Measurements from ENCODE around the gene PRPF31.

PRPF31 gene

GRCh38 chr19:54145541-54146158, 30.1 kb downstream of the PRPF31 start:
- no peak for DNase-seq

DNA sequence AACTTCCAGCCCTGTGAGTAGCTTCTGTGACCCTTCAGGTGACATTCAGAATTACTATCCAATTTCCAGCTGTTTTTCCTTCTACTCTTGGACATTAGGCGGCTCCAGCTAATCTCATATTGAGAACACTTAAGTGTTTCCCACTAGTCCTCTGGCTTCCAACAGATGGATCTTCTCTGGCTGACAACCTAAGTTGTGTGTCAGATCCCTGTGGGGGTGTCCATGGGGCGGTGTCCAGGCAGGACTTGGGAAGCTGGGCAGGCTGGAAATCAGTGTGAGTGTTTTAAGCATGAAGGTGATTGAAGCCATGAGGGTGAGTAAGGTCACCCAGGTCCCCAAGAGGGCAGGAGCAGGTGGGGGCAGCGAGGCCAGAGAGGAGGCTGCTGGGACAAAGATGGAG, 32.1 kb downstream of the PRPF31 start:
- DNase-seq = no peak

GRCh38 chr19:54148158-54148557, 32.6 kb downstream of the PRPF31 start:
- DNase-seq = no peak

DNA sequence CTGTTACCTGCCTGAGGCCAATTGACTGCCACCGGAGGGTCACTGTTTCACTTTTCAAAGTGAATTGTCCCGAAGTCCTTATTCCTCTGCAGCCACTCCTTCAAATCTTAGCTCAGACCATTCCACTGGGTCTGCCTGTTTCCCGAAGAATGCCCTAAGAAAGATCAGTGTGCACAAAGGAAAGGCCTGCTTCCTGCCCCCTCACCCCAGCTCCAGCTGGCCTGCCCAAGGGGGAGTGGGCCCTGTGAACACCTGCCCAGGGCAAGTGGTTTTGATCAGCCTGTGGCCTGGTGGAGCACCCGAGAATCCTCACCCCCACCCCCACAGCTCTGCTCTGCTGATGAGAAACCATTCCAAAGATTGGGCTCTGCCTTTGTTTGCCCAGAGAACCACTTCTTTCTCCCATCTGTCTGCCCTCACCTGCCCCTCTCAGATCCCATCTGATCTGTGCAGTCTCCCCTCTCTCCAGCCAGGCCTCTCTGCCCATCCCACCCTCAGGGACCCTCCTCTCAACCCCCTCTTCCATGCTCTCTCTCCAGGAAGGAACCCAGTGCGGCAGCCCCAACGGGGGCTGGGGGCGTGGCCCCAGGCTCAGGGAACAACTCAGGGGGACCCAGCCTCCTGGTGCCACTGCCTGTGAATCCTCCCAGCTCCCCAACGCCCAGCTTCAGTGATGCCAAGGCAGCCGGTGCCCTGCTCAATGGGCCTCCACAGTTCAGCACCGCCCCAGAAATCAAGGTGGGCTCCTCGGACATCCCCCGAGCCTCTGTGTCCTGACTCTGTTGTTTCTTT, 33.7 kb downstream of the PRPF31 start:
- DNase-seq = no peak

GRCh38 chr19:54151362-54152035, 35.9 kb downstream of the PRPF31 start:
- DNase-seq = no peak

DNA sequence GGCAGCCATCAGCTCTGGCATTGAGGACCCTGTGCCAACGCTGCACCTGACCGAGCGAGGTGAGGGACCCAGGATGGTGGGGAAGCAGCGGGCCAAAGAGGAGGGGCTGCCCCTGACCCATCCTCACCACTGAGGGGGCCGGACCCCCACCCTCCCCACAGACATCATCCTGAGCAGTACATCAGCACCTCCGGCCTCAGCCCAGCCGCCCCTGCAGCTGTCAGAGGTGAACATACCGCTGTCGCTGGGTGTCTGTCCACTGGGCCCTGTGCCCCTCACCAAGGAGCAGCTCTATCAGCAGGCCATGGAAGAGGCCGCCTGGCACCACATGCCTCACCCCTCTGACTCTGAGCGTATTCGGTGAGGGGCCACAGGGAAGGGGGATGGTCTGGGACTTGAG, 36.7 kb downstream of the PRPF31 start:
- DNase-seq = no peak

- no peak for DNase-seq
Observed at GRCh38 chr19:54152878-54153524, 37.4 kb downstream of the PRPF31 start.

GRCh38 chr19:54153731-54154326, 38.3 kb downstream of the PRPF31 start:
- no peak for DNase-seq

DNA sequence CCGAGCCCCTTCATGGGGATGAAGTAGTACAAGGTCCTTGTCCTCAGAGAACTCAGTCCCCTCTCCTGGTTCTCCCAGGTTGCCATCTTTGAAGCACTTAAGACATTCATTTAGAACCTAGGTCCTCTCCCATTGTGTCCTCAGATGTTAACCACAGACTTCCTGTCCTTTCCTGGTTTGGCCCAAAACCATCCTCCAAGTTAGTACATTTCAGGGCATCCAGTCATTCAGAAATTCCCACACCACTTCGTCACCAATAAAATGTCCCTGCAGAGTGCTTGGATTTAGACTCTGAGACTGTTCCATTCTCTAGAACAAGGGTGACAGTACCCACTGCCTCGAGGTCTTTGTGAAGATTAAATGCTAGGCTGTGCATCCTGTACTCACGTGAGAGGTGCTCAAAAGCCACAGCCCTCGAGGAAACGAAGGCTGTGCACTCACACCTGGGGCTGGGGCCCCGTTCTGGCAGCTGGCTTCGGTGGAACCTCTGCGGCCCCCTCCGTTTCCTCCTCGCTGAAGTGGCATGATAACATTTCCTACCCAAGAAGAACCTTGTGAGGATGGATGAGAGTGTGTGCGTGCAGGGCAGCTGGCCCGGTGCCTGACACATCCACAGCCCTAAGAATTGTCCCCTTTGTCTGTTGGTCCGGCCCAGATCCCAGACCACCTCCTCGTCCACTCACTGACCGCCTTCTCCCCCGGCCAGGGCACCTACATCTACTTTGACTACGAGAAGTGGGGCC, 39.2 kb downstream of the PRPF31 start:
- peak; percentile 72 for DNase-seq

DNA sequence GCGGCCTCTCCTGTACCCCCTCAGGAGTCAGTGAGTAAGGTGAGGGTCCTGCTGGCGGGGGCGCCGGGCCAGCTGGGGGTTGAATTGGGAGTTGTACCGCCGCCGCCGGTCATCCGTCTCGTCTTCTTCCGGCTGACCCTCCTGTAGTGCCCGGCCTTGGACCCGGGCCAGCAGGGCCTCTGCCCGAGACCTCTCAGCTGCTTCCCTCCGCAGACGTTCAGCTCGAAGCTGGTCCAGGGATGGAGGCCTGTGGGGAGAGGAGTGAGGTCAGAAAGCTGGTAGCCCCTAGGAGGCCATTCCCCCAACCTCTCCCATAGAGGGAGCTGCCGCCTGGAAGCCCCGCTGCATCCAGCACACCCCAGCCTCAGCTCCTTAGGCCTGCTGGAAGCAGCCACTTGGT, 40.1 kb downstream of the PRPF31 start:
- no peak for DNase-seq

DNA sequence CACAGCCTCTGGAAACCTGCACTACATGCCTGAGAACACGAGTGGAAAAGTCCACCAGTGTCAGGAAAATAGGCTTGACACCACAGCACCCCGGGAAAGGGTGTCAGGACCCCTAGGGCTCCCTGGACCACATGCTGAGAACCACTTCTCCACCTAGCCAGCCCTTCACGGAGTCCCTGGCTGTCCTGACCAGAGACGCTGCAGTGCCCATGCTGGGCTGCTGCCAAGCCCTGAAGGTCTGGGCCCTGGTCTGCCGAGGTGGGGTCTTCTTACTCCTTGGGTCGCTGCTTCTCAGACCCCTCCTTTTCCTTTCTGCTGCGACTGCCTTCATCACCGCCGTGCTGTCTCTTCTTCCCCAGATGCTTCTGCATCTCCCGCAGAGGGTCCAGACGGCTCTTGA, 40.9 kb downstream of the PRPF31 start:
- no peak for DNase-seq

- no peak for DNase-seq
Observed at GRCh38 chr19:54156953-54157352, 41.4 kb downstream of the PRPF31 start.

DNA sequence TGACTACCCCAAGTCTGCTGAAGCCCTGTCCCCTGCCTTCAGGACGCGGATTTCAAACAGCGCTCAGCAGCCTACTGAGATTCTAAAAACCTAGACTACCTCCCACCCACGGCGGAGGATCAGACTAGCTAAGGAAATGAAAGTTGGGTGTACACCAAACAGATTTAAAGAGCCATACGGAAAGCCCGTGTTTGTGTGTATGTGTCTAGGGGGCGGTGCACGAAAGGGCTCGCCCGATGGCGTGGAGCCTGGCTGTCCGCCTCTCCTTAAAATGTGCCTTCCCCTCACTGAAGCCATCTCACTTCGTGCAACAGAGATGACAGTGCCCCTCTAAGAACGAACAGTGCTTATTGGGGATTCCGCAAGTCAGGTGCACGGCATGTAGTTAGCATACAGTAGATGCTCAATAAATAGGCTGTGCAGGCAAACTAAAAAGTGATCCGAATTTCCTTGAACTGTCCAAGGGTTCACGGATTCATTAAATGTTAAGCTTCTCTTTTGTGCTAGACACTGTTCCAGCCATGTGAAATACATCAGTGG, 43.3 kb downstream of the PRPF31 start:
- peak; percentile 77 for DNase-seq

- DNase-seq = peak; percentile 99
Observed at GRCh38 chr19:54159352-54160181, 44.0 kb downstream of the PRPF31 start, which contains the start of gene LENG1. Gene LENG1, minus strand, starts transcription at chr19:54159721. Its CDS starts 26 bp downstream, at chr19:54159695.

DNA sequence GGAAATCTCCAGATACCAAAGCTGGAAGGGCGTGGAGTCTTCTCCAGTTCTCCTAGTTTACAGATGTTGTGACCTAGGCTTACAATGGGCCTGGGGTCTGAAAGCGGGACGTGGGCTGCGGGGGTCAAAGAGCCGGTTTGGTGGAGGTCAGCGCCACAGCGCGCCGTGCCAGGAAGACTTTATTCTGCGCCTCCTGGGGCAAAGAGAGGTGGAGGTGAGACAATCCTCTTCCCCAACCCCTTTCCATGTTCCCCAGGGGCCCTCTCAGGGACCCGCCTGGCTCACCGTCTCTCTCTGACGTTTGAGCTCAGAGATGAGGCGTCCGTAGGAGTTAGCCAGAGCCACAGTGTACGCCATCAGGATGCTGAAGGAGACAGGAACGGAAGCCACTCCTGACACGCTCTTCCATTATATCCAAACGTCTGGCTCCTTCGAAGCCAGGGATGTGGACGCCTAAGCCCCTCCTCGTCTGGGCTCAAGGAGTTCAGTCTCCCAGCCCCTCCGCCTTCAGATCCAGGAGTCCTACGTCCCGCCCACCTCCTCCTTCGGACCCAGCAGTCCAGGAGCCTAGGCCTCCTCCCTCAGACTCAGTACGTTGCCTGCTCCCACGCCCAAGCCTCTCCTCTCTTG, 44.7 kb downstream of the PRPF31 start:
- no peak for DNase-seq

DNA sequence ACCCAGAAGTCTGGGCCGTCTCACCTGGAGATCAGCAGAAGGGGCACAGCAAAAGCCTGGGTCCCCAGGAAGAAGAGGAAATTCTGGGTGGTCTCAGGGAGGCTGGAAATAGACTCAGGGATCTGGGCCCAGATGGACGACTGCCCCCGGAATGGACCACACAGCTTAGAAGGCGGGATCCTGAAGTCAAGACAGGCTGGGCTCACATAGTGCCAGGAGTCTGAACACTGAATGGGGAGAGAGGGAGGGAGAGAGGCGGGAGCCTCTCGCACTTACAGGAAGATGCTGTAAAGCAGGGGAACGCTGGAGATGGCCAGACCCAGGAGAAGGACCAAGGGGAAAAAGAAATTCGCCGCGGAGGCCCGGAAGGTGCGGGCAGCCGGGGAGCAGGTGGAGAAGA, 45.3 kb downstream of the PRPF31 start:
- DNase-seq = no peak

- DNase-seq = peak; percentile 92
Observed at GRCh38 chr19:54162241-54162805, 46.8 kb downstream of the PRPF31 start.

GRCh38 chr19:54162884-54163283, 47.3 kb downstream of the PRPF31 start:
- no peak for DNase-seq

DNA sequence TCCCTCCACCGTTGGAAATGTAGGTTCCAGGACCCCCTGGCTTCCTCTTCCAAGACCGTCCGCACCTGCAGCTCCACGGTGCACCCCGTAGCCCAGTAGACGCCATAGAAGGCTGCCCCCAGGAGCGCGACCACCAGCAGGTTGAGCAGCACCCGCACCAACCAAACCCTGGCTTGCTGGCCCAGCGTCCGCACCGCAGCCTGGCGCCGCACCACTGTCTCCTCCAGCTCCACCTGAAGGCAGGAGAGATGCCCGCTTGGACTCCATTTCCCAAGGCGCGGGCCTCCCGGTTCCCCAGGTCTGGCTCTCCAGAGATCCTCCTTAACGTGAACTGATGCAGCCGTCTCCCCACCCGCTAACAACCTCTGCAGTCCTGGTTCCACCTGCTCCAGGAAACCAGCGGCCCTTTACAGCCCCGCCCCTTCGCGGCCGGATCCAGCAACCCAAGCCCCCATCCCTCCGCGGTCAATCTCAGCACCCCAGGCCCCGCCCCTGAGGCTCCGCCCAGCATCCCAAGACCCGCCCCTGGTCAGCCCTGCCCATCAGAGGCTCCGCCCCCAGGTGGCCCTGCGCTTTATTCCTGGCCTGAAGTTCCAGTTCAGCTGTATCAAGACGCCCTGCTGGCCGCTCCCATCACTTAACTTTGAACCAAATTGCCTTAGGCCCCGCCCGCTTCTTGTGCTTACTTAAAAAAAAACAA, 49.0 kb downstream of the PRPF31 start:
- peak; percentile 87 for DNase-seq

DNA sequence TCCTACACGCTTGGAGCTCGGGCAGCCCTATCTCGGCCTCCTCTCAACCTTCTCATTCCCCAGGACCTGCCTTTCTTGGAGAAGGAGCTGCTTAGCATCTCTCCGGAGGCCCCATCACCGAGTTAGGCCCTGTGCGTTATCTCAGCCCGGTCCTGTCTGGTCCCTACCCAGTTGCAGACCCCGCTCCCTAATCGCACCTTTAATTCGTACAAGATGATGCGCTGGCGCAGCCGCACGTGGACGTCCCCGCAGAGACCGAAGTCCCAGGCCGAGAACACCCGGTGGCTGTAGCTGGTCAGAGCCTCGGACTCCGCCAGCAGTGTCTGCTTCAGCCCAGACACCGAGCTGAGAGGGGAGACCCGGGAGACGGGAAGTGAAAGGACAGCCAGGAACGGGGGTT, 49.7 kb downstream of the PRPF31 start:
- no peak for DNase-seq
